ENCODE measurements around the gene FMO5. TPM values are rescaled to one million over a fixed set of nuclear protein-coding genes. Genes with fewer than 3 reads are reported as not detected.
"Not testable (repeated sequence)": the region's sequence is repeated elsewhere in the genome, so short reads cannot be mapped to it uniquely, and the experiment has no call there.

FMO5 gene
- total and polyA plus RNA-seq, 10 of the 15 experiments (the other 5 are each of a cell fraction or from before 2014, with no cell fraction given) = 0.05 to 0.58 (median 0.19) TPM

- DNase-seq (ENCODE audit: low read depth, low spot score) (no peak), FAIRE-seq (no peak), ATAC-seq (no peak)
- no peak overlapping the region for H3K9ac ChIP-seq (ENCODE audit: control insufficient read depth, insufficient read depth, low read length)
- H3K36me3 ChIP-seq (ENCODE audit: control insufficient read depth in 2 of 2, insufficient read depth in 2 of 2, low read length in 1 of 2) = peaks cover 5 to 21% of the 10 kb centered on the region in 2 experiments; a peak in 3 of 4 replicates
- POLR2A ChIA-PET = no interaction called here
- H3K79me2 ChIP-seq (ENCODE audit: control insufficient read depth, insufficient read depth, low read length) = no peaks in the 10 kb centered on the region
- no peak for TF ChIP-seq EED (IDR thresholded peaks at IDR 0.05; ENCODE audit: low read depth)
- TF ChIP-seq RAD21 (IDR thresholded peaks at IDR 0.05; ENCODE audit: insufficient read depth, low read depth, low read length) = no peak
- no peak for TF ChIP-seq CHD4 (IDR thresholded peaks at IDR 0.05)
- TF ChIP-seq KDM1A (IDR thresholded peaks at IDR 0.05; ENCODE audit: borderline replicate concordance) = no peak
- BruUV-seq (replicated peaks) = no TSS peak
- CTCF ChIA-PET = interaction anchor here (0.6 to 2.7 kb wide), 3 partner anchors 9 to 248 kb away, joined by 3 to 13 read pairs (median 3); partner anchors contain the start of gene PRKAB2
- H3K4me1 ChIP-seq (ENCODE audit: control insufficient read depth, insufficient read depth, low read length) = no peaks in the 10 kb centered on the region
- no peaks in the 10 kb centered on the region for H3K9me3 ChIP-seq (replicated peaks; ENCODE audit: control insufficient read depth, insufficient read depth, low read length)
- no peak overlapping the region for H2AFZ ChIP-seq (ENCODE audit: control insufficient read depth, low read depth, low read length)
- SMC1A ChIA-PET (ENCODE audit: uncharacterized antibody, unreplicated experiment) = interaction anchor here (0.5 to 2.7 kb wide), 6 partner anchors 11 to 137 kb away, joined by 3 to 14 read pairs (median 4); no protein-coding TSS in a partner anchor
- H3K27ac ChIP-seq (ENCODE audit: control insufficient read depth, insufficient read depth) = no peak overlapping the region
- RAD21 ChIA-PET (ENCODE audit: unreplicated experiment) = interaction anchor here (1.1 kb wide), 1 partner anchor 8 kb away, joined by 3 read pairs; no protein-coding TSS in a partner anchor
- in situ Hi-C loops (cut with MboI) (no loop called here), intact Hi-C loops (cut with micrococcal nuclease; ENCODE audit: unreplicated experiment) (no loop called here)
- no peak overlapping the region for H3K4me3 ChIP-seq
- H3K4me2 ChIP-seq (ENCODE audit: control insufficient read depth, insufficient read depth) = no peak overlapping the region
- H3K27me3 ChIP-seq (replicated peaks in 1 of 2; ENCODE audit: control insufficient read depth in 2 of 2, insufficient read depth in 2 of 2, low read length in 1 of 2) = no peaks in the 10 kb centered on the region
- no peaks in the 10 kb centered on the region for H4K20me1 ChIP-seq (ENCODE audit: control insufficient read depth, insufficient read depth)
These were observed 63.0 kb downstream of the FMO5 start for GRCh38 chr1:147162093-147162492.

GRCh38 chr1:147157116-147157515, 68.0 kb downstream of the FMO5 start:
- CTCF ChIA-PET; H3K4me3 ChIP-seq; intact Hi-C loops (cut with micrococcal nuclease; ENCODE audit: unreplicated experiment); DNase-seq (ENCODE audit: low read depth, low spot score); ATAC-seq; FAIRE-seq; H3K9ac ChIP-seq (ENCODE audit: control insufficient read depth, insufficient read depth, low read length); in situ Hi-C loops (cut with MboI); H3K9me3 ChIP-seq (replicated peaks; ENCODE audit: control insufficient read depth, insufficient read depth, low read length); H4K20me1 ChIP-seq (ENCODE audit: control insufficient read depth, insufficient read depth); POLR2A ChIA-PET; SMC1A ChIA-PET (ENCODE audit: uncharacterized antibody, unreplicated experiment); H3K27me3 ChIP-seq (replicated peaks in 1 of 2; ENCODE audit: control insufficient read depth in 2 of 2, insufficient read depth in 2 of 2, low read length in 1 of 2); H3K79me2 ChIP-seq (ENCODE audit: control insufficient read depth, insufficient read depth, low read length); H3K27ac ChIP-seq (ENCODE audit: control insufficient read depth, insufficient read depth); RAD21 ChIA-PET (ENCODE audit: unreplicated experiment); H3K4me1 ChIP-seq (ENCODE audit: control insufficient read depth, insufficient read depth, low read length); BruUV-seq (replicated peaks); H2AFZ ChIP-seq (ENCODE audit: control insufficient read depth, low read depth, low read length); H3K4me2 ChIP-seq (ENCODE audit: control insufficient read depth, insufficient read depth): not testable (repeated sequence)
- WGBS (ENCODE audit: insufficient coverage, insufficient replicate concordance, low lambda C conversion rate, missing lambda C conversion rate) = 91% methylated on average over 2 of the region's 2 CpGs
- H3K36me3 ChIP-seq (ENCODE audit: control insufficient read depth in 2 of 2, insufficient read depth in 2 of 2, low read length in 1 of 2) = peaks cover 5 to 15% of the 10 kb centered on the region in 2 experiments; a peak in 3 of 4 replicates

Measured in GM12878 (cell line).